GM19239 (cell line): Measurements from ENCODE around the gene EFCAB8.

Experiments used
- DNase-seq: peaks from one replicate; pipeline ENCODE4 v3.0.0; 2011; ENCODE audit warnings: low spot score; ENCODE audit not compliant: insufficient read length
- FAIRE-seq: peaks from 2 replicates; lab custom pipeline; 2011; peaks lifted over from hg19 to GRCh38; lab: Jason Lieb, UNC

Gene EFCAB8

DNA sequence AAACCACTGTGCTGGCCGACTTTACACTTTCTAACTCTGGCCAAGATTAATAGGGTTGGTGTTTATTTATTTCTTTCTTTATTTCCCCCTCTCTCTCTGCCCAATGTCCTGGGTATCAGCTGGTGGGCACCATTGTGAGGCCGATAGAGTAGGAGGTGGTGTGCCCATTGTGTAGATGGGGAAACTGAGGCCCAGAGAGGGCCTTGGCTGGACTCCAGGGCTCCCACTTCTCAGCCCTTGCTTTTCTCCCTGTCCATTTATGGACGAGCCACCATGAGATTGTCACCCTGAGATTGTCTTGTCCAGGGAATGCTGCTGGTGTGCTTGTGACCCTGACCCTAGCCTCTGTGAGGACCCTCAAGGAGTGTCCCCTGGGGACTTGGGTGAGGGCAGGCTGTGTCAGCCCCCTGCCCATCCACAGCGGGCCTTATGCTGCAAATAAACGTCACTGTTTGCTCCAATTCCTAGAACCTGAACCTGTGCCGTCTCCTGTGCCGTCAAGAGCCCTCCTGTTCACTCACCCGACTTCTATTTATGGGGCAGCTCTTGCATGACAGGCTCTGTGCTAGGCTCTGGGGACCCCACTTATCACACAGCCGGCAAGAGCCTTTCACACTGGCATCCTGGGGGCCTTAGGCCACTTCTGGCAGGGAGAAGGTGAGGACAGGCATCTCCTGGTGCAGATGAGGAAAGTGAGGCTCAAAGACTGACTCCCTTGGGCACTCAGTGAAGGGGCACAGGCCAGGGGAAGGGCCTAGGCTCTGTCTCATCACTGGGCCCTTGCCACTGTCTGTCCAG is 120.7 kb downstream of the EFCAB8 start:
- FAIRE-seq (no peak), DNase-seq (no peak)

DNA sequence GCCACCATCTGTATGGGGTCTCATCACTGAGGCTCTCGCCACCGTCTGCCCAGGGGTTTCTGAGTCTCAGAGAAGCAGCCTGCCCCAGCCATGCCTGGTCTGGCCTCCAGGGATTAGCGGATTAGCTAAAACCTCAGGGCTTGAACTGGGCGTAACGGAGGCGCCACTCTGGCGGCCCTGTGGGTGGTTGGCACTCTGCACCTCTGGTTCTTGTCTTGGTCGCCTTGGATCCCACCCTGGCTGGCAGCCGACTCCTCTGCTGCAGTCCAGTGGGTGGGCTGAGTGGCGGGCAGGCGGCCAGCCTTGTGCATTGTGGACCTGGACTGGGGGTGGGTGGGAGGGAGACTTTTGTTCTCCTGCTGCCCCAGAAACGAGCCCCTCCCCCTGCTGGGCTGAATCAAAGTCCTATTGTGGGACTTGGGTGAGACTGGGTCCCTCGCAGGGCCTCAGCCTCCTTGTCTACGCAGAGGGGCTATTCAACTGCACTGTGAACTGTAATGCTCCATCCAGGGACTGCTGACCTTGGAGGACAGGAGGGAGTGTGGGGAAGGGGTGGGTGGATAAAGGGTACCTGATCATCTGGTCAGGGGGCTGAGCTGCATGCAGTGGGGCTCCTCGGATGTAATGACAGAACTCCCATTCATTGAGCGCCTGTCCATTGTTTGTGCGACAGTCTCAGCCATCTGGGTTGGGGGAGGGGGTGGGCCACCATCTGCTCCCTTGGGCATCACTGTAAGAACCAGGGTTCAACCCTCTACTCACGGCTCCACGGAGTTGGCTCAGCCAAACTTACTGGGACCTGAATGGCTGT is 121.6 kb downstream of the EFCAB8 start:
- FAIRE-seq (no peak), DNase-seq (no peak)

DNA sequence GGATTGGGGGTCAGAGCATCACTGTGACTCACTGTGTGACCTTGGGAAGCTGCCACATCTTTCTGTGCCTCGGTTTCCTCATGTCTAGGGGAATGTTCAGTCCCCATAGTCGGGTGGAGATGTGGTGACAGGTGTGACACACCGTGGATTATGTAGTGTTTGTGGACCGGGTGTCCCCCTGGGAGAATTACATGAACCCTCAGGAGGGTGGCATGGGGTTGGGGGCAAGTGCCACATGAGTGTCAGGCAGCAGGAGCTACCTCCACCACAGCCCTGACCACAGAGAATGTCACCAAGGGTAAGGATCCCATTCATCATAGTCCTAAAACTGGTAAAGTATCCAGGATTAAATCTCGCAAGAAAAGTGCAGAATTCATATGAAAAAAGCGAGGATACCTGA is 122.3 kb downstream of the EFCAB8 start:
- no peak for FAIRE-seq
- no peak for DNase-seq

DNA sequence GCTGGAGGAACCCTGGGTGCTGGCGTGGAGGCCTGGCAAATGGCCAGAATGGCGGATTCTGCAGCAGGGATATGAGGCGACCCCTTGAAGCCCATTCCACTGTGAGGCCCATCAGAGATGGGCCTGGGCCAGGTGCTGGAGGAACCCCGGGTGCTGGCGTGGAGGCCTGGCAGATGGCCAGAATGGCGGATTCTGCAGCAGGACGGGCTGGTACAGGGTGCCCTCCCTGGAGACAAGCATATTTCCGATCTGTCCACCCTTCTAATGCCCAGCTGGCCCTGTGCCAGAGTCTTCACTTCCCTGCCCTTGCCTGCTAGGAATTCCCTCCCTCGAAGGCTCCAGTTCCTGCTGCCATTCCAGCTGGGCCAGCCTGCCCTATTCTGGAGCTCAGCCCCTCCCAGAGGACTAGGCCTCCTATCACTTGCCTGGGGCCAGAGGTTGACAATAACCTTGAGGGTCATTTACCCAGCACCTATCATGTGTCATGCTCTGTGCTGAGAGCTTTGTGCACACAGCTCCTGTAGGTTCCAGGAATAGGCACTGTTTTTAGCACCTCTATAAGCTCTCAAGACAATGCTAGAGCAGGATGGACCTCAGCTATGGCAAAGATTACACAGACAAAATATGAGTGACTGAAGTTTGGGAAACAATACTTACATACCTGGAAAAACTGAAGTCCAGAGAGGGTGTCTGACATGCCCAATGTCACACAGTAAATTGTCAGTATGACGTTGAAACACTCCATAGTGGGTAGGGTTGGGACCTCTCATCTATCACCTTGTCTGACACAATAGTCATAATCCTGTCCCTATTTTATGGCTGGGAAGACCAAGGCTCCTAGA is 124.1 kb downstream of the EFCAB8 start:
- DNase-seq: no peak
- FAIRE-seq: no peak

DNA sequence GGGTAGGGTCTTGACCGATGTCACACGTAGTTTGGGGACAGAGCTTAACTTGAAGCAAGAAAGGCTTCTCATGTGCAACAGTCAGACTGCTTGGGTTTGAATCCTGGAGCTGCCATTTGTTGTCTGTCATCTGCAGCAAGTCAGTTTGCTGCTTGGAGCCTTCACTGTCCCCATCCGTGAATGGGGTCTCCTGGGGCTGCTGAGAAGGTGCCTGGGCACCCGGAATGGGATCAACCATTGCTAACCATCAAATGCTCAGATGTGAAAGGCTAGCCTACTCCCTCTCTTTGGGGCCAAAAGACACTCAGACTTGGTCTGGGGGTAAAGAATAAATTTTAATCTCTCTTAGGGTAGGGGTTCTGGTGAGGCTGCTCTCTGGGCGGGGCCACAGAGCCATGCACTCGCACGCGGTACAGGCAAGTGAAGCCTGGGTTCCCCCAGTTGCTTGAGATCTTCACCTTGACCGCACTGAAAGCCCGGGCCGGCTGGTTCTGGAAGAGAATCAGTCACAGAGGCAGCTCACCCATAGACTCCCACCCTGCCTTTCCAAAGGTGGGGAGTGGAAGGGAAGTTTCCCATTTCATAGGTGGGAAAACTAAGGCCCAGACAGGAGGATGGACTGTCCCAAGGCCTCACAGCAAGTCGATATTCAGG is 124.9 kb downstream of the EFCAB8 start:
- FAIRE-seq (no peak), DNase-seq (no peak)

DNA sequence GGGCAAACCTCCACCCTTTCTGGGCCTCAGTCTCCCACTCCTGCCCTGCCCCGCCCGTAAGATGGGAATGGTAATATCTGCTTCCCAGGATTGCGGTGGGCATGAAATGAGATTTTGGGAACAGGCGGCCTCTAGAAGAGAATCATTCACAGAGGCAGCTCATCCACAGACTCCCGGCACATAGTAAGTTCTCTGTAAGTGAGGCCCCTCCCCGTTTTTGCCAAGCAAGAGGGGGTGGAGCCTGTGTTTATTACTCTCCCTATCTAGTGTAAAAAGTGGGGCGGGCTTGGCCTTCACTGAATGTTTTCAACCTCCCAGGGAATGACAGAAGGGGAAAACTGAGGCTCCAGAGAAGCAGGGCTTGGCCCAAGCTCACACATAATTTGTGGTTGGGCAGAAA is 125.5 kb downstream of the EFCAB8 start:
- DNase-seq (no peak), FAIRE-seq (no peak)

DNA sequence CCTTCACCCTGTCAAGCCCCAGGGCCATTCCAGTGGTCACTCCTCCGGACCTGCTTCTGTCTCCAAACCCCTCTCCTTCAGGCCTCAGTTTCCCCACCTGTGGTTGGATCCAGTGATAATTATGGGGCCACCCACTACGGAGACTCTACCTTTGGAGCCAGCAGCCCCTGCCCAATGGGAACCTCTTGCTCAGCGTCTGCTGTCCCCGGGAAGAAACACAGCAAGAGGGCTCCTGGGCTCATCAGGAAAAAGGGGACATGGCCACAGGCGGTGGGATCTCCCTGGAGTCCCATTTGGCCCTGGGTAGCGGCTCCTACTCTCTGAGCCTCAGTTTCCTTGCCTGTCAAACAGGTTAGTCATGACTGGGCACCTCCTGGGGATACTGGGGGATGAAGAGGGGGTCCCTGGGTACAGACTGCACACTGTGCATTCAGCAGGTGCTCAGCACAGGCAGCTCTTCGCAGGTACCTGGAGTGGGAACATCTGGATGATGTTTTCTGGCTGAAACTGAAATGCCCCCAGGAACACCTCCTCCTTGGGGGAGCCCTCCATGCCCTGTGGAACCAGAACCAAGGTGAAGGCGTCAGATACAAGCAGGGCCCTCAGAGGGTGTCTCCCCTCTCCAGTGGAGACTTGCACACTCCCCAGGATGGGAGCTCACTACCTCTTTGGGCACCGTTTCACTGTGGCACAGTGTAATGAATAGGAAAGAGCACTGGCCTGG is 126.1 kb downstream of the EFCAB8 start:
- no peak for FAIRE-seq
- no peak for DNase-seq

DNA sequence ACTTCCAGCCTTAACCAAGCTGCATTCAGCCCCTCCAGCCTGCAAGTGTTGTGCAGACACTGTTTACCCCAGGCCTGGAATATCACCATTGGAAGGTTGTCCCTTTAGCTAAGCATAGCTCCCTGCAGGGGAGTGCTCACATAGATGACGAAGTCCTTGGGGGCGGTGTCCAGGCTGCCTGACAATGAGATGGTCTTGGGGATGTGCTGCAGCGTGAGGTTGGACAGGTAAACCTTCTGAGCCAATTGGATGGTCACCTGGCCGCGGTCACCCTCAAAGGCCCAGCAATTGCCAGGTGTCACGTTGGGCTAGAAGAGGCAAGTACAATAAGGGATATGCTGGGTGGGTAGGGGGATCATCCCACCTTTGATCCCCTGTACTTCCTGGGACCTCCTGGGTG is 126.9 kb downstream of the EFCAB8 start:
- FAIRE-seq: no peak
- DNase-seq: no peak

DNA sequence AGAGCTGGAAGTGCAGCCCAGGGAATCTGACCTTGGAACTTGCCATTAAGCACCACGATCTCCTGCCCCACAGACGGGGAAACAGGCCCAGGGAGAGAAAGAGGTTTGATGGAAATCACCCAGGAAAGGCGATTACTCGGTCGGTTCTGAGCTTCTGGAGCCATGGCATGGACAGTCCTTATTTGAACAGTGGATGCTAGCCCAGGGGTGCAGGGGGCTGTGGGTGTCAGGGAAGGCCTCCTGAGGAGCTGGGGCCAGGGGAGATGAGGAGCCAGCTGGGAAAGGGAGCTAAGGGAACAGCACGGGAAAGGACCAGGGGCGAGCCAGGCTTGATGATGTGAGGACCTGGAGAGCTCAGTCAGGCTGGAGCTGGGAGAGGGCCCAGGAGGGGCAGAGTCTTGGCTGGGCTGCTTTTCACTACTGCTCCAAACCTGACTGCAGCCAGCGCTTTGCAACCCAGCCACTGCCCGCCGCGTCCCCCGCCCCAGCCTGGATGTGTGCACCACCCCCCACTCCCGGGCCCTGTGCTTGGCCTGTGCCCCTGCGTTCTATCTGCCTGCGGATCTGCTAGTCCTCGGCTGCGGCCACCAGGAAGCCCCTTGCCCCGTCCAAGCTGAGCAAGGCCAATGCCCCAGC is 127.7 kb downstream of the EFCAB8 start:
- FAIRE-seq (no peak), DNase-seq (no peak)

DNA sequence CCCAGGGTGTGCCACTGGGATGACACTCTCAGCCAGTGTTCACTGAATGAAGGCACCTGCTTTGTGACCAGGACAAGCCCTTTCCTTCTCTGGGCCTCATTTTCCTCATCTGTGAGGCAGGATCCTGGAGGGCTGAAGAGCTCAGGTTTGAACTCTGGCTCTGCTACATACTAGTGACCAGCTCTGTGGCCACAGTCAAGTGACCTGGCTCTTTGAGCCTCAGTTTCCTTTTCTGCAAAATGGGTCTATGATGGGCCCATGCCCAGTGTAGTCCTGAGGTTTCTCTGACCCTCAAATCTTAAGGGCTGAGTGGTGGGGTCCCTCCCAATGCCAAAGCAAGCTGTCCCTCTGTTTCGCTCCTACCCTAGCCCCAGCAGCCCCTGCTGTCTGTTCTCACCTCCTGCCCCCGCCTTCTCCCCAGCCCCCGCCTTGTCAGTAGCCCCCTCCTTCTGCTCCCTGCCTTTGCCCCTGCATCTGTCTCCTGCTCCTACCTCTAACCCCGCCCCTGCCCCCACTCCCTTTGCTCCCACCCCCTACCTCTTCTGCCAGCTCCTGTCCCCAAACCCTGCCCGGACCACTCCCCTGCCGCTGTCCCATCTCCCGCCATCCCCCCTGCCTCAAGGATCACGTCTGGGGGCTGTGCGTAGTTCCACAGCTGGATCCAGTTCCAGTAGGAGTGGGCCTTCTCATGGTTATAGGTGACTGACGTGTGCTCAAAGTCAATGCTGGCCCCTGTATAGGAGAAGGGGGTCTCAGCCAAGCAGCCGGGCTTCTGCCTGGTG is 128.5 kb downstream of the EFCAB8 start:
- FAIRE-seq: no peak
- DNase-seq: no peak

DNA sequence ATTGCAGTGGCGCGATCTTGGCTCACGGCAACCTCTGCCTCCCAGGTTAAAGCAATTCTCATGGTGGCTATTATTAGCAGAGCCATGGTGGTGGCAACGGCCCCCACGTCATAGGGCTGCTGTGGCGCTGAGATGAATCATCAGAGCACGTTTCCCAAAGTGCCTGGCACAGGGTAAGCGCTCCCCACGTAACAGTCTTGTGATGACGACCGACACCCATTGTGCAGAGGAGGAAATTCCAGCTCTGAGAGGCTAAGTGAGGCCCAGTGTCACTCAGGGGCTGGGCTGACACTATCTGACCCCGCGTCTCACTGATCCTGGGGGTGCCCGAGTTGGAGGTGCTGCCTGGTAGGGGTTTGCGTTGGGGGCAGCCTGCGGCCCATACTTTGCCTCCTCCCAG is 129.3 kb downstream of the EFCAB8 start:
- DNase-seq: no peak
- no peak for FAIRE-seq

DNA sequence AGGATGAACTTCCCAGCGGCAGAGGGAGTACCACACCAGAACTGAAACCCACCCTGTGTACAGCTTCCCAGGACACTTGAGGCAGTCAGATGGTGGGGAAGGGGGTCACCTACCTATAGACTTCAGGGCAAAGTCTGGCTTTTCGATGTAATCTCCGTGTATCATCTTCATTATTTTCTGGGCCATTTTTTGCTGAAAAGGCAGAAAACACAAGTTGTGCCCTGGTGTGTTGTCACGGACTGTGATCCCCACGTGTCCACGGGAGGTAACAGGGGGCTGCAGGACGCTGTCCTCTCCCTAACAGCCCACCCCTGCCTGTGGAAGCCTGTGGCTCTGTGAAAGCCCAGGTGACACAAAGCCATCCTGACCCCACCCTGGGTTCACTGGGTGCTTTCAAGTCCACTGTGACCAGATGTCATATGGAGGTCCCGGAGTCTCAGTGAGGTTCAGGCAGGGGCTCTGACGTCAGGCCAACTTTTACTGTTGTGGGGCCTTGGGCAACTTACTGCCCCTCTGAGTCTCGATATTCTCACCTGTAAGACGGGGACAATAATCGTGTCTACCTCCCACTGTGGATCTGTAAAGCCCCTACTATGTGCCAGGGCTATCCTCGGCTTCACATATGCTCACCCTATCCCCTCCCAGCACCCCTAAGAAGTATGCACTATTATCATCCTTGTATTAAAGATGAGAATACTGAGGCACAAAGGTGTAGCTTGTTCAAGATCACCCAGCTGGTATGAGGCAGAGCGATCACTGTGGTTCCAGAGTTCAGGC is 131.0 kb downstream of the EFCAB8 start:
- DNase-seq: no peak
- no peak for FAIRE-seq

DNA sequence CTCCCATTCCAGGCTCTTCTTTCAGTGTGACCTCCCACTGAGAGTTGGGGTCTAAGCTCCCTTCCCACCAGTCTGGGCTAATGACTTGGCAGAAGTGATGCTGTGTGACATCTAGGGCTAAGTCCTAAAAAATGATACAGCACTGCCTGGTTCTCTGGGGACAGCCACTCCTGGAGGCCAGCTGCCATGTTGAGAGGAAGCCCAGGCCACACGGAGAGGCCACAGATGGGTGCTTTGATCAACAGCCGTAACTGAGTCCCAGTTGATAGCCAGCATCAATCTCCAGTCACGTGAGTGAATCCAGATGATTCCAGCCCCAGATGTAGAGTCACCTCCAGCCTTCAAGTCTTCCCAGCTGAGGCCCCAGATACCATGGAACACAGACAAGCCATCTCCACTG is 131.7 kb downstream of the EFCAB8 start:
- FAIRE-seq: no peak
- no peak for DNase-seq

DNA sequence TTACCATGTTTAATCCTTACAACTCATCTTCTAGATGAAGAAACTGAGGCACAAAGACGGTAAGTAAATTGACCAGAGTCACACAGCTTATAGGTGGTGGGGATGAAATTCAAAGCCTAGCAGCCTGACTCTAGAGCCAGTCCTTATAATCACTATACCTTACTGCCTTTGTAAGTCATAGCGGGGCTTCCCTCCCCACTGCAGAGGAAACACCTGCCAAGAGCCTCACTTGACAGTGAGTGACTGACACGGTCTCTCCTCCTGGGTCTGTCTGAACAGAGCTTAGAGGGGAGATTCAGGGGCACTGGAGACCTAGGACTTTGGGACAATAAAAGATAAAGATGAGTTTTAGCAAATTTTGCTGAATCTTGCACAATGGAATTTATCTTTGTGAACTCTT is 132.7 kb downstream of the EFCAB8 start:
- DNase-seq (no peak), FAIRE-seq (no peak)

DNA sequence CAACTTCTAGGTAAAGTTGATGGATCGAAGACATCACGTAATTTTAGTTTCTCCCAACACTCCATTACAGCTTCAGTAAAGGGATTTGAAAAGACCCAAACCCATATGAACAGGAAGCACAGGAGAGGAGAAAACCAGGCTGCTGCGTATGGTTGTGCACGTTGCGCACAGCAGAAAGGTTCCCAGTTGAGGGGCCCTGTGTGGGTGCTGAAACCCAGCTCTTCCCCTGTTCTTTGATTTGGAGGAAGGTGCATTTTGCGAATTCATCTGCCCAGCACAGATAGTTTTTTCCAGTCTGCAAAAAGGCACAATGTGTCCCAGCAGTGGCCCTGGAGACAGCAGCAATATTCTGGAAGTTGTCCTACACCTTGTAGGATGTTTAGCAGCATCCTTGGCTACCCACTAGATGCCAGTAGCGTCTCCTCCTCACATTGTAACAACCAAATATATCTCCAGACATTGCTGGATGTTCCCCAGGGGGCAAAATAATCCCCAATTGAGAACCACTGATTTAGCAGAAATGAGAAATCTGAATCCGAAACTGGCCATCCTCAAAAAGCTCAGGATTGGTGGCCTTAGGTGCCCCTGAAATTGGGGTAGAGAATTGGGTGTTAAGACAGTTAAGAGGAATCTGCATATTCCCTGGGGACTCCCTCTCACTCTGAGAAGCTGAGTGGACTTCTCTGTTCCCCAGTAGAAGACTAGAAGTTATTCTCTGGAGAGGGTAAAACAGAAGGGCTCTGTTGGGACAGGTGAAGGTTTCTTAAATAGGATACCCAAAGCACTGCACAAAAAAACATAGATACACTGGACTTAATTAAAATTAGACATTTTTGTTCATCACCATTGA is 133.3 kb downstream of the EFCAB8 start:
- FAIRE-seq: no peak

DNA sequence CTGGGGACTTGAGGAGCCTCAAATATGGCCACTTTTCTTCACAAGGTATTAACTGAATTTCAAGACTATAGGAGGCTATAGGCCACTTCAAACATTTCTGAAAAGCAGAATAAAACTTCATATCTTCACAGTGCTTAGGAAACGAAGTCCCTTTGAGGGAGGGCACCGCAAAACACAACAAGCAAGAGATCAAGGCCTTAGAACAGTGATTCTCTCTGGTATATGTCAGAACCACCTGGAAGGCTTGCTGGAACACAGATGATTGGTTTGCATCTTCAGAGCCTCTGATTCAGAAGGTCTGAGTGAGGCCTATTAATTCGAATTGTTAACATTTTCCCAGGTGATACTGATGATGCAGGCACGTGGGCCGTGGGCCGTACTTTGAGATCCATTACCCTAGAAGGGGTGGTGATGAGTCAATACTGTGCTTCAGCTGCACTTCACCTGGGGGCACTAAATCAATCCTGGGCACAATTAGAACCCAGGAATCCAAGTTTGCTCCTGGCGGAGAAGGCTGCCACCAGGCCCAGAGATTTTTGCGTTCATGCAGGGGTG is 134.8 kb downstream of the EFCAB8 start:
- FAIRE-seq (no peak), DNase-seq (no peak)

More for the DNA sequence above, 133.3 kb downstream of the EFCAB8 start:
- DNase-seq: no peak
